BE2C (cell line): ENCODE data around the gene ANG. TPM values are rescaled to one million over a fixed set of nuclear protein-coding genes. Genes with fewer than 3 reads are reported as not detected.
A peak's percentile ranks its signal among the peaks of the same experiment; 100 is the strongest.
"Not testable (repeated sequence)": the region's sequence is repeated elsewhere in the genome, so short reads cannot be mapped to it uniquely, and the experiment has no call there.

Source experiments
- DNase-seq: peaks from one replicate; pipeline ENCODE4 v3.0.0-alpha.2; 2020
- H3K27me3 ChIP-seq: fragments of 250-450 bp; sonication (Bioruptor Pico); 2 replicates; pipeline ENCODE4 v1.5.1; 2020; ENCODE audit warnings: mild to moderate bottlenecking
- H3K36me3 ChIP-seq: fragments of 250-450 bp; sonication (Bioruptor Pico); 2 replicates; pipeline ENCODE4 v1.5.1; 2020; ENCODE audit warnings: mild to moderate bottlenecking
- H3K4me1 ChIP-seq: fragments of 250-450 bp; sonication (Bioruptor Pico); 2 replicates; pipeline ENCODE4 v1.5.1; 2020
- H3K4me3 ChIP-seq: 2 replicates; pipeline ENCODE4 v1.5.1; 2011; ENCODE audit warnings: low read depth, low read length
- H3K9me3 ChIP-seq: fragments of 250-450 bp; sonication (Bioruptor Pico); 2 replicates; pipeline ENCODE4 v1.5.1; 2020
- CTCF ChIP-seq: IDR thresholded peaks from 2 replicates; pipeline ENCODE4 v1.5.1; 2012; ENCODE audit warnings: mild to moderate bottlenecking, low read depth, low read length
- polyA plus RNA-seq: library from polyadenylated mRNA; unstranded; fragments of >200 nt; gene quantifications from one replicate; pipeline ENCODE4 v1.2.1, GENCODE V29; 2012; ENCODE audit warnings: low read depth, missing spikeins; ENCODE audit not compliant: insufficient read length, insufficient read depth

Gene ANG
- polyA plus RNA-seq: 0.62 TPM

- no peak within 1 kb of the TSS for H3K4me3 ChIP-seq
- no peak for DNase-seq
- no peak for TF ChIP-seq CTCF
- H3K36me3 ChIP-seq: no peaks in the 10 kb centered on the region
- no peaks in the 10 kb centered on the region for H3K9me3 ChIP-seq
- no peaks in the 10 kb centered on the region for H3K4me1 ChIP-seq
- no peaks in the 10 kb centered on the region for H3K27me3 ChIP-seq
Measured at GRCh38 chr14:20688167-20688839, at the start of gene ANG. TSS of gene ANG (plus strand) at chr14:20688764. CDS start at chr14:20693565, 4,801 bp downstream.

- Histone ChIP-seq H3K4me1 (no peaks in the 10 kb centered on the region), H3K36me3 (no peaks in the 10 kb centered on the region), H3K4me3 (no peak within 1 kb of the TSS), H3K27me3 (peaks cover 15% of the 10 kb centered on the region), H3K9me3 (no peaks in the 10 kb centered on the region)
- no peak for DNase-seq
- no peak for TF ChIP-seq CTCF
Measured at GRCh38 chr14:20641591-20641990, 47.0 kb upstream of the ANG start, which contains the start of gene OR6S1. TSS of gene OR6S1 (minus strand) at chr14:20641691. CDS start at chr14:20641691, 0 bp downstream.

- Histone ChIP-seq H3K4me3 (no peak overlapping the region), H3K9me3 (no peaks in the 10 kb centered on the region), H3K4me1 (no peaks in the 10 kb centered on the region), H3K27me3 (peaks cover 12% of the 10 kb centered on the region), H3K36me3 (no peaks in the 10 kb centered on the region)
- TF ChIP-seq CTCF: no peak
- DNase-seq: peak; percentile 49
Measured at GRCh38 chr14:20642182-20642581, 46.4 kb upstream of the ANG start.

- H3K4me1 ChIP-seq, H3K4me3 ChIP-seq, H3K36me3 ChIP-seq, H3K9me3 ChIP-seq, DNase-seq: not testable (repeated sequence)
- H3K27me3 ChIP-seq: peaks cover 12% of the 10 kb centered on the region
Measured at GRCh38 chr14:20642755-20643154, 45.8 kb upstream of the ANG start.

GRCh38 chr14:20644520-20644919 lies 44.0 kb upstream of the ANG start:
- no peaks in the 10 kb centered on the region for H3K9me3 ChIP-seq
- no peaks in the 10 kb centered on the region for H3K36me3 ChIP-seq
- no peak for TF ChIP-seq CTCF
- H3K4me3 ChIP-seq: no peak overlapping the region
- no peak for DNase-seq
- H3K4me1 ChIP-seq: no peaks in the 10 kb centered on the region
- peaks cover 17% of the 10 kb centered on the region for H3K27me3 ChIP-seq

GRCh38 chr14:20645481-20645880 lies 43.1 kb upstream of the ANG start:
- Histone ChIP-seq H3K27me3 (peaks cover 22% of the 10 kb centered on the region), H3K36me3 (no peaks in the 10 kb centered on the region), H3K4me1 (no peaks in the 10 kb centered on the region), H3K9me3 (no peaks in the 10 kb centered on the region), H3K4me3 (no peak overlapping the region)
- DNase-seq: no peak
- TF ChIP-seq CTCF: no peak
